SU-DHL-6 (cell line): ENCODE results near the gene IL20RA.

Experiments
- H2AFZ ChIP-seq: fragments of 200-600 bp; sonication (generic); 2 replicates; pipeline ENCODE4 v1.6.1; 2014; ENCODE audit warnings: low read depth, mild to moderate bottlenecking, moderate library complexity, mixed read lengths, antibody characterized with exemption, low read length; ENCODE audit not compliant: severe bottlenecking
- H3F3A ChIP-seq: fragments of 200-600 bp; shearing (Covaris generic); 2 replicates; pipeline ENCODE4 v1.6.0; 2016; ENCODE audit warnings: antibody characterized with exemption, mild to moderate bottlenecking; ENCODE audit not compliant: insufficient read depth
- H3K27ac ChIP-seq: fragments of 200-600 bp; sonication (generic); 2 replicates; pipeline ENCODE4 v1.5.1; 2016; ENCODE audit warnings: low read depth, mild to moderate bottlenecking, low read length, moderate library complexity, mixed read lengths
- H3K27me3 ChIP-seq: fragments of 200-600 bp; sonication (generic), shearing (Covaris generic); 2 replicates; pipeline ENCODE4 v1.6.0; 2014; ENCODE audit warnings: mild to moderate bottlenecking, low read length
- H3K36me3 ChIP-seq: fragments of 200-600 bp; sonication (generic); 2 replicates; pipeline ENCODE4 v1.6.1; 2014; ENCODE audit warnings: mild to moderate bottlenecking, low read length, mixed read lengths
- H3K4me2 ChIP-seq: fragments of 300-600, 200-600 bp; shearing (Covaris generic), sonication (generic); 2 replicates; pipeline ENCODE4 v1.6.0; 2014; ENCODE audit warnings: low read length, low read depth, mild to moderate bottlenecking; ENCODE audit not compliant: poor library complexity, severe bottlenecking
- H3K4me3 ChIP-seq: fragments of 200-600 bp; sonication (generic); 2 replicates; pipeline ENCODE4 v1.5.1; 2014; ENCODE audit warnings: antibody characterized with exemption, low read length, mild to moderate bottlenecking, mixed read lengths; ENCODE audit not compliant: insufficient read depth, poor library complexity, severe bottlenecking
- H3K79me2 ChIP-seq: fragments of 200-600 bp; sonication (generic); 2 replicates; pipeline ENCODE4 v1.6.1; 2014; ENCODE audit warnings: mild to moderate bottlenecking, low read length, moderate library complexity; ENCODE audit not compliant: insufficient read depth
- H3K9ac ChIP-seq: fragments of 200-600 bp; sonication (generic); 2 replicates; pipeline ENCODE4 v1.7.0; 2014; ENCODE audit warnings: mild to moderate bottlenecking, low read length
- H3K9me2 ChIP-seq: fragments of 200-600 bp; sonication (generic); replicated peaks from 2 replicates; pipeline ENCODE4 v1.6.1; 2014; ENCODE audit warnings: low read length; ENCODE audit not compliant: insufficient read depth
- H3K9me3 ChIP-seq: fragments of 200-600 bp; sonication (generic); 2 replicates; pipeline ENCODE4 v1.6.1; 2014; ENCODE audit warnings: low read length, mixed read lengths; ENCODE audit not compliant: insufficient read depth
- H4K20me1 ChIP-seq: fragments of 200-600 bp; sonication (generic); 2 replicates; pipeline ENCODE4 v1.6.1; 2014; ENCODE audit warnings: low read depth, mild to moderate bottlenecking, antibody characterized with exemption, low read length, moderate library complexity, mixed read lengths
- CTCF ChIP-seq: fragments of 200-600 bp; sonication (generic); IDR thresholded peaks from one replicate; pipeline ENCODE4 v1.5.1; 2017; ENCODE audit warnings: antibody characterized with exemption, mild to moderate bottlenecking, low read length, moderate library complexity; ENCODE audit not compliant: insufficient read depth, poor library complexity, severe bottlenecking
- EZH2phosphoT487 ChIP-seq: fragments of 200-600 bp; sonication (generic), shearing (Covaris generic); conservative IDR thresholded peaks from 2 replicates; pipeline ENCODE4 v1.6.1; 2018; ENCODE audit warnings: mild to moderate bottlenecking, antibody characterized with exemption, low read length, moderate library complexity, mixed read lengths

Gene IL20RA

DNA sequence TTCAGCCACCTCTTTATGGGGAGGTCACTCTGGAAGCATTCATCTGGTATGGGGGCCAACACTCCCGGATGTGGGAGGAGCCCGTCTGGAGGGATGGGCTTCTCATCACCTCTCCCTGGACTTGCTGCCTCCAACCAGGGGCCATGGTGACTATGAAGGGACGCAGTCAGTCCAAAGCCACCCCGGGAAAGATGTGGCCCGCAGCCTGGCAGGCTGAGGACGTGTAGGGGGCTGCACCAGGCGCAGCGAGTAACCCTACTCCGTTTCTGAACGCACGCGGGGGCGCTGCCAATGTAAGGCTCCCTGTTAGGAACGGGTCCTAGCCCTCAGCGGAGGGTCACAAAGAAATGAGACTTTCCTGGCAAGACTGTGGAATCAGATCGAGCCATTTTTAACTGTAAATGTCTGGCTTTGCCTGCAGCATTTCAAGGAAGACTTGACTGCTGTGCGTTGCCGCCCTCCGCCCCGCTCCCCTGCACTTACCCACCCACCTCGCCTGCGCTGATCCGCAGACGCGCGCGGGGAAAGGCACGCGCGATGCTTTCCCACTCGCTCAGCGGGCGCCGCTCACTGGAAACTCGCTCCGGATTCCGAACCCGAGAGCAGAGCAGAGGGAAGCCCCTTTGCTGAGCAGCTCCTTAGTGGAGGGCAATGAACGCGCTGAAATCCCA is 55.1 kb downstream of the IL20RA start:
- Histone ChIP-seq H4K20me1 (no peaks in the 10 kb centered on the region), H3K9me2 (no peaks in the 10 kb centered on the region), H3F3A (no peaks in the 10 kb centered on the region), H3K4me3 (no peak overlapping the region), H2AFZ (no peak overlapping the region), H3K36me3 (no peaks in the 10 kb centered on the region), H3K27me3 (no peaks in the 10 kb centered on the region), H3K27ac (no peak overlapping the region), H3K9ac (no peak overlapping the region), H3K9me3 (no peaks in the 10 kb centered on the region), H3K4me2 (no peak overlapping the region), H3K79me2 (no peaks in the 10 kb centered on the region)
- no peak for TF ChIP-seq CTCF
- TF ChIP-seq EZH2phosphoT487, result no peak

DNA sequence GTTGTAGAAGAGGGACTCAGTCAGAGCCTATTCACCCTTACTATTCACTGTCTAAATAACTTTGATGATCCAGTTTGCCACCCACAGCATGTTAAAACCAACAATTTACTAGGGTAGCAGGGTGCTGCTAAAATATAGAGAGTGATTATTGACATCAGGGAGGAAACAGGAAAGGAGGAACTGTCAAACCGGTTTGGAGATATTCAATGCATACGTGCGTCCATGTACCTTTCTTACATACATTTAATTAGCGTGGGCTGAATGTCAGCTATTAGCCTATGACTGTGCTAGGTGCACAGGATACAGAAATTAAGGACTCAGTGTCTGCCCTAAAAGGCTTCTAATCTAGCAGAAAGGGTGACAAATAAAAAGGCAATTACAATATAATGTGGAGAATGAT is 57.2 kb downstream of the IL20RA start:
- H3K79me2 ChIP-seq, result no peaks in the 10 kb centered on the region
- no peak overlapping the region for H2AFZ ChIP-seq
- no peaks in the 10 kb centered on the region for H3K9me3 ChIP-seq

DNA sequence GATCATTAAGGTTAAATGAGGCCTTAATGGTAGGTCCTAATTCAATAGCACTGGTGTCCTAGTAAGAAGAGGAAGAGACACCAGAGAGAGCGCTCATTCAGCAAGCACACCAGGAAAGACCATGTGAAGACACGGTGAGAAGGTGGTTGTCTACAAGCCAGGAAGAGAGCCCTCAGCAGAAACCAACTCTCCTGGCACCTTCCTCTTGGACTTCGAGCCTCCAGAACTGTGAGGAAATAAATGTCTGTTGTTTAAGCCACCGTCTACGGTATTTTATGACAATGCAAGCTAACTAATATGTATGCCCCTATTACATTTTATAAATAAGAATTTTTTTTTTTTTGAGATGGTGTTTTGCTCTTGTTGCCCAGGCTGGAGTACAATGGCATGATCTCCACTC is 59.3 kb downstream of the IL20RA start:
- H3K9me2 ChIP-seq, result no peaks in the 10 kb centered on the region
- no peaks in the 10 kb centered on the region for H3K79me2 ChIP-seq
- no peaks in the 10 kb centered on the region for H4K20me1 ChIP-seq
- TF ChIP-seq CTCF (no peak), EZH2phosphoT487 (no peak)
- H3K36me3 ChIP-seq, result no peaks in the 10 kb centered on the region
- no peak overlapping the region for H3K4me2 ChIP-seq
- H3K27me3 ChIP-seq, result no peaks in the 10 kb centered on the region
- H3K9me3 ChIP-seq, result no peaks in the 10 kb centered on the region
- no peaks in the 10 kb centered on the region for H3F3A ChIP-seq
- no peak overlapping the region for H2AFZ ChIP-seq
- H3K4me3 ChIP-seq, result no peak overlapping the region
- H3K9ac ChIP-seq, result no peak overlapping the region
- no peak overlapping the region for H3K27ac ChIP-seq

More for the DNA sequence above, 57.2 kb downstream of the IL20RA start:
- no peak overlapping the region for H3K27ac ChIP-seq
- no peaks in the 10 kb centered on the region for H3K36me3 ChIP-seq
- no peaks in the 10 kb centered on the region for H3F3A ChIP-seq
- no peak overlapping the region for H3K4me3 ChIP-seq
- no peaks in the 10 kb centered on the region for H3K27me3 ChIP-seq
- no peak overlapping the region for H3K4me2 ChIP-seq
- TF ChIP-seq CTCF (no peak), EZH2phosphoT487 (no peak)
- no peak overlapping the region for H3K9ac ChIP-seq
- no peaks in the 10 kb centered on the region for H4K20me1 ChIP-seq
- no peaks in the 10 kb centered on the region for H3K9me2 ChIP-seq
